HG02870 (cell line): ENCODE results near the gene ATAD1.
"Not testable (repeated sequence)": the region's sequence is repeated elsewhere in the genome, so short reads cannot be mapped to it uniquely, and the experiment has no call there.

ENCODE experiments used
- ATAC-seq: cut with Tn5 transposase; IDR thresholded peaks from one replicate; pipeline ENCODE4 v1.9.1; 2021; ENCODE audit warnings: mild to moderate bottlenecking, moderate library complexity; ENCODE audit not compliant: unreplicated experiment

ATAD1 gene

GRCh38 chr10:87759551-87759950 lies 58.5 kb downstream of the ATAD1 start:
- ATAC-seq = no peak

DNA sequence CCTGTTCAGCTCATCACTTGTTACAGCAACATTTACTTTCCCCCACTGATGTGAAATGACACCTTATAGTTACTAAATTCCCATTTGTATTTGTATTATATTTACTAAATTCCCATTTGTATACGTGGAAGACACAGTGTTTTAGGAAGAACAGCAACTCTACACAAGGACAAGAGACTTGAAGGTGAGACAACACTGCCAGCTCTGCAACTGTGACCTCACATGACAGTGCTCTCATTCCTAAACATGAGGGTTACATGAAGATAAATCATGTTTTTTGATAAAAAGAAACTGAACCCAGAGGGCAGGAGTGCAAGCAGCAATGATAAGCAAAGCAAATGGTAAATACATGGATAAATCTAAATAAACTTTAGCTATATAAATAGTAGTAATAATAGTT lies 60.3 kb downstream of the ATAD1 start:
- ATAC-seq = no peak

- ATAC-seq = no peak
These were observed 63.8 kb downstream of the ATAD1 start for GRCh38 chr10:87753995-87754866.

GRCh38 chr10:87752566-87752965 lies 65.5 kb downstream of the ATAD1 start:
- ATAC-seq = no peak

- ATAC-seq = no peak
These were observed 66.8 kb downstream of the ATAD1 start for GRCh38 chr10:87751274-87751673.

- no peak for ATAC-seq
These were observed 67.2 kb downstream of the ATAD1 start for GRCh38 chr10:87750817-87751216.

DNA sequence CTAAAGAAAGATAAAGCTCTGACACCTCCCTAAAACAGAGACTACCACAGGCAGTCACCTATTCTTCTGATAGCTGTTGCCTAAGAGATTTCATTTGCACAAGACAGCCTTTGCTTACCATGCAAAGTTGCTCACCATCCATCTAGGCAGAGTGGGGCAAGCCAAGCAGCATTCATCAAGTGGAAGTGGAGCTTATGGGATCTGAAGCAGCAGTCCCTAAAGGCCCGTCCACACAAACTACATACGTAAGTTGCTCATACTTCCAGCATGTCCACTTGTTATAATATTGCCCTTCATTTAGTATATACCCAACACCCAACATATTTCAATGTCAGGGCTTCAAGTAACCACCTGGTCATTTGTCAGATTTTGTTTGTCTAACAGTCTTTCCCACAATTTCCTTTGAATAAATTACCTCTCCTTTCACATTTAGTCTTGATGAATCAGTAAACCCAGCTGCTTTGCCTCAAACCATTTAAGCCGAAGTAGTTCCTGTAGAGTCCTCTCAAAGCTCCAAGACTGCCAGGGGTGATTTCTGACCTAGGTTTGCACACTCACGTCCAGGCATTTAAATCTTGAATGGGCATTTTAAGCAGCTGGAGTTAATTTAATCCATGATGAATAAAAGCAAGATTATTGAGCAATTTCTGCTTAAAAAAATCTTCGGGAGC lies 67.9 kb downstream of the ATAD1 start:
- ATAC-seq = no peak

- ATAC-seq = not testable (repeated sequence)
These were observed 69.8 kb downstream of the ATAD1 start for GRCh38 chr10:87748244-87748643.

DNA sequence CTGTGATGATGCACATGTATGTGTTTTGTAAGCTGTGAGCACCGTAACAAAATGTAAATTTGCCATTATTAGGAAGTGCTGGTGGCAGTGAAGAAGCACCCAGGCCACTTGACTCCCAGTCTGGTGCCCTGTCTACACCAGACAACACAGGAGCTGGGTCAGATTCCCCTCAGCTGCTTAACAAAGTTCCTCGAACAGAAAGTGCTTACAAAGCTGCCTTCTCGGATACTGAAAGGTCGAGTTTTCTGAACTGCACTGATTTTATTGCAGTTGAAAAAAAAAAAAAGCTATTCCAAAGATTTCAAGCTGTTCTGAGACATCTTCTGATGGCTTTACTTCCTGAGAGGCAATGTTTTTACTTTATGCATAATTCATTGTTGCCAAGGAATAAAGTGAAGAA lies 71.1 kb downstream of the ATAD1 start:
- ATAC-seq = no peak

GRCh38 chr10:87744606-87745005 lies 73.4 kb downstream of the ATAD1 start:
- ATAC-seq = no peak

GRCh38 chr10:87742992-87743610 lies 74.9 kb downstream of the ATAD1 start:
- not testable (repeated sequence) for ATAC-seq

GRCh38 chr10:87740254-87740655 lies 77.8 kb downstream of the ATAD1 start:
- ATAC-seq = no peak

DNA sequence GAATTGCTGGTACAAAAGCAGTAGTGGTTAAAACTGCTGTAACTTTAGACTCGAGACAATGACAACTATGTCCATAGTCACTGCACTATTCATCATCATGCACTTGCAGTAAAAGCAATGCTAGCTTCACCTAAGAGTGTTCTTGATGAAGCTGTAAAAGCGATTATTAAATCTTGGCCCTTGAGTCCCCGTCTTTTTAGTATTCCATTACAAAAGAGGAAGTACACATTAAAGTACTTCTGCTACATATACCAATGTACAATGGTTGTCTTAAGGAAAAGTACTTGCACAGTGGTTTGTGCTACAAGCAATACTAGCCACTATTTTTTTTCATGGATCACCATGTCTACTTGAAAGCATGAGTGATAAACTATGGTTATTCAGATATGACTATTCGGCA lies 78.3 kb downstream of the ATAD1 start:
- no peak for ATAC-seq

GRCh38 chr10:87738253-87738652 lies 79.8 kb downstream of the ATAD1 start:
- not testable (repeated sequence) for ATAC-seq

DNA sequence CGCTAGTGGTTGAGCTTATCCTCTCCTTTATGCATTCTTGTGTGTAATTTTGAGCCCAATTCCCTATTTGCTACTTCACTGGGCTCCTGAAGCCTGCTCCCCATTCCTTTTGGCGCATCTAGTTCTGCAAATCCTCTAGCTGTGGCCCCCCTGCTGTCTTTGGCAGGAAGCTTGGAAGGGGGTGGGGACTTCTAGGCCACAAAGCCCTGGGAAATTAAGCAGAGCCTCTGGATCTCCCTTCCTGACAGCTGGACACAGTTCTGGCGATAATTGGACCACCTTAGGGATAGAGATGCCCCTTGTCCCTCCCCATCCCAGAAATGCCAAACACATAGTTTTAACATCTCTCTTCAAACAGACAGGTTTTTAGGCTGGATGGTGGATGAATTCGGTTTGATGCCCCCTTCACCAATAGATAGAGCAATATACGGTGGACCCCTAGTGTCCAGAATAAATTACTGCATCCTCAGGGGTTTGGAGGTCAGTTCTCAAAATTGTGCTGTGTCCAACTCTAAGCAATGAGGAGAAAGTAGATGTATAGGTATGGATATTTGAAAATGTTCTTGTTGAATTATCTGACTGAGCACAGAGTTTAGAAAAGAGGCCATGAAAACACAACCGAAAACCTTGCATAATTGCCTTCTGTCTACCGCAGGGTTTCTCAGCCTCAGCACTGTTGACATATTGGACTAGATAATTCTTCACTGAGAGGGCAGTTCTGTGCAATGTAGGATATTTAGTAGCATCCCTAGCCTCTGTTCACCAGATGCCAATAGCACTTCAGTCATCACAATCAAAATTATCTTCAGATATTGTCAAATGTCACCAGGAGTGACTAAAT lies 82.8 kb downstream of the ATAD1 start:
- peak; percentile 44 for ATAC-seq

GRCh38 chr10:87733081-87733480 lies 84.9 kb downstream of the ATAD1 start:
- ATAC-seq = no peak

- no peak for ATAC-seq
These were observed 88.1 kb downstream of the ATAD1 start for GRCh38 chr10:87729940-87730339.

DNA sequence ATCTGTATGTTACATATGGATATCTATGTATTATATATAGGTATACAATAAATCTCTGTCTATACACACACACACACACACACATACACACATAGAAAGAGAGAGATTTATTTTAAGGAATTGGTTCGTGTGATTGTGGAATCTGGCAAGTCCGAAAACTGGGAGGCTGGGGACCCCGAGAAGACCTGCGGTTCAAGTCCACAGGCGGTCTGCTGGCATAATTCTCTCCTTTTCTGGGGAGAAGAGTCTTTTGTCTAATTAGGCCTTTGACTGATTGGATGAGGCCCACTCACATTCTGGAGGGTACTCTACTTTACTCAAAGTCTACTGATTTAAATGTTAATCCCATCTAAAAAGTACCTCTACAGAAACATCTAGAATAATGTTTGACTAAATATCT lies 93.2 kb downstream of the ATAD1 start:
- no peak for ATAC-seq

DNA sequence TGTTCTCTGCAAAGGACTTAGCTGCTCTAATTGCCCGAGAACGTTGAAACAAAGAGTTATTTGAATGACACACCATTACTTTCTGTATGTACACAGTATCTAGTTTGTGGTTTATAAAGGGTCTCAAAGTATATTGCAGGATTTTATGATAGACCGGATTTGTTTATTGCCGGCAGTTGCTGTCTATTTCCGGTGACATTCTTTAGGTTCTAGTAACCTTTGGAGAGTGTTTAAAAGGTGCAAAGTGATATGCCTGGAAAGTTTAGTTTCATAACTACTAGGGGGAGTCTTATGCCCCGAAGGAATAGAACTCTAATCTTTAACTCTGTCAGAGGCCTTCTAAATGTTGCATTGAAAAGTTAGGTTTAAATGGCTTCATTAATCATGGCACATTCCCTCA lies 94.5 kb downstream of the ATAD1 start:
- no peak for ATAC-seq

DNA sequence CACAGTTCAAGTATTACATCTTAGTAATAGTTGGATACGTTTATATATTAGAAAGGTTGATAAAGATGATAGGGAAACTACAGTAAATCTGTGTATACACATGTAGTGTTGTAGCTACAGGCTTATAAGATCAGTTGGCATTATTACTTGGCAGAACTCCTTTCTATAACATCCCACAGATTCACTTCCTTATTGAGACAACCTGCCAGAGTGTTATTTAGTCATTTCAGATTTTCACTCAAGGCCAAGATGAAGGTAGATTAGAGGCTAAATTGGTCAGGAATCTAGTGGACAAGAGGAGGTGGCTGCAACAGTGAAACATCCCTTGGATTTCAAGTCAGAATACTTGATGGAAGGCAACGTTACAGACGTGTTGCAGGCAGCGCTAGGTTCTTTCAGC lies 95.3 kb downstream of the ATAD1 start:
- no peak for ATAC-seq

GRCh38 chr10:87721781-87722180 lies 96.2 kb downstream of the ATAD1 start:
- no peak for ATAC-seq
